SU-DHL-6 (cell line): ENCODE results near the gene CHMP1B.

ENCODE experiments used
- H2AFZ ChIP-seq: fragments of 200-600 bp; sonication (generic); 2 replicates; pipeline ENCODE4 v1.6.1; 2014; ENCODE audit warnings: low read depth, mild to moderate bottlenecking, moderate library complexity, mixed read lengths, antibody characterized with exemption, low read length; ENCODE audit not compliant: severe bottlenecking
- H3F3A ChIP-seq: fragments of 200-600 bp; shearing (Covaris generic); 2 replicates; pipeline ENCODE4 v1.6.0; 2016; ENCODE audit warnings: antibody characterized with exemption, mild to moderate bottlenecking; ENCODE audit not compliant: insufficient read depth
- H3K27ac ChIP-seq: fragments of 200-600 bp; sonication (generic); 2 replicates; pipeline ENCODE4 v1.5.1; 2016; ENCODE audit warnings: low read depth, mild to moderate bottlenecking, low read length, moderate library complexity, mixed read lengths
- H3K27me3 ChIP-seq: fragments of 200-600 bp; sonication (generic), shearing (Covaris generic); 2 replicates; pipeline ENCODE4 v1.6.0; 2014; ENCODE audit warnings: mild to moderate bottlenecking, low read length
- H3K36me3 ChIP-seq: fragments of 200-600 bp; sonication (generic); 2 replicates; pipeline ENCODE4 v1.6.1; 2014; ENCODE audit warnings: mild to moderate bottlenecking, low read length, mixed read lengths
- H3K4me2 ChIP-seq: fragments of 300-600, 200-600 bp; shearing (Covaris generic), sonication (generic); 2 replicates; pipeline ENCODE4 v1.6.0; 2014; ENCODE audit warnings: low read length, low read depth, mild to moderate bottlenecking; ENCODE audit not compliant: poor library complexity, severe bottlenecking
- H3K4me3 ChIP-seq: fragments of 200-600 bp; sonication (generic); 2 replicates; pipeline ENCODE4 v1.5.1; 2014; ENCODE audit warnings: antibody characterized with exemption, low read length, mild to moderate bottlenecking, mixed read lengths; ENCODE audit not compliant: insufficient read depth, poor library complexity, severe bottlenecking
- H3K79me2 ChIP-seq: fragments of 200-600 bp; sonication (generic); 2 replicates; pipeline ENCODE4 v1.6.1; 2014; ENCODE audit warnings: mild to moderate bottlenecking, low read length, moderate library complexity; ENCODE audit not compliant: insufficient read depth
- H3K9ac ChIP-seq: fragments of 200-600 bp; sonication (generic); 2 replicates; pipeline ENCODE4 v1.7.0; 2014; ENCODE audit warnings: mild to moderate bottlenecking, low read length
- H3K9me2 ChIP-seq: fragments of 200-600 bp; sonication (generic); replicated peaks from 2 replicates; pipeline ENCODE4 v1.6.1; 2014; ENCODE audit warnings: low read length; ENCODE audit not compliant: insufficient read depth
- H3K9me3 ChIP-seq: fragments of 200-600 bp; sonication (generic); 2 replicates; pipeline ENCODE4 v1.6.1; 2014; ENCODE audit warnings: low read length, mixed read lengths; ENCODE audit not compliant: insufficient read depth
- H4K20me1 ChIP-seq: fragments of 200-600 bp; sonication (generic); 2 replicates; pipeline ENCODE4 v1.6.1; 2014; ENCODE audit warnings: low read depth, mild to moderate bottlenecking, antibody characterized with exemption, low read length, moderate library complexity, mixed read lengths
- EZH2phosphoT487 ChIP-seq: fragments of 200-600 bp; sonication (generic), shearing (Covaris generic); conservative IDR thresholded peaks from 2 replicates; pipeline ENCODE4 v1.6.1; 2018; ENCODE audit warnings: mild to moderate bottlenecking, antibody characterized with exemption, low read length, moderate library complexity, mixed read lengths
- TF ChIP-seq, protein P1 (sequence below): fragments of 200-600 bp; sonication (generic); IDR thresholded peaks from one replicate; pipeline ENCODE4 v1.5.1; 2017; ENCODE audit warnings: antibody characterized with exemption, mild to moderate bottlenecking, low read length, moderate library complexity; ENCODE audit not compliant: insufficient read depth, poor library complexity, severe bottlenecking

Gene CHMP1B

GRCh38 chr18:11826836-11827235, 24.4 kb upstream of the CHMP1B start:
- Histone ChIP-seq H3K9me2 (no peaks in the 10 kb centered on the region), H3K9me3 (no peaks in the 10 kb centered on the region), H3K79me2 (no peaks in the 10 kb centered on the region), H3F3A (no peaks in the 10 kb centered on the region), H4K20me1 (no peaks in the 10 kb centered on the region), H3K36me3 (no peaks in the 10 kb centered on the region), H3K4me3 (no peak overlapping the region), H3K9ac (no peak overlapping the region), H3K4me2 (no peak overlapping the region), H2AFZ (no peak overlapping the region), H3K27me3 (no peaks in the 10 kb centered on the region), H3K27ac (no peak overlapping the region)
- TF ChIP-seq, protein P1, sequence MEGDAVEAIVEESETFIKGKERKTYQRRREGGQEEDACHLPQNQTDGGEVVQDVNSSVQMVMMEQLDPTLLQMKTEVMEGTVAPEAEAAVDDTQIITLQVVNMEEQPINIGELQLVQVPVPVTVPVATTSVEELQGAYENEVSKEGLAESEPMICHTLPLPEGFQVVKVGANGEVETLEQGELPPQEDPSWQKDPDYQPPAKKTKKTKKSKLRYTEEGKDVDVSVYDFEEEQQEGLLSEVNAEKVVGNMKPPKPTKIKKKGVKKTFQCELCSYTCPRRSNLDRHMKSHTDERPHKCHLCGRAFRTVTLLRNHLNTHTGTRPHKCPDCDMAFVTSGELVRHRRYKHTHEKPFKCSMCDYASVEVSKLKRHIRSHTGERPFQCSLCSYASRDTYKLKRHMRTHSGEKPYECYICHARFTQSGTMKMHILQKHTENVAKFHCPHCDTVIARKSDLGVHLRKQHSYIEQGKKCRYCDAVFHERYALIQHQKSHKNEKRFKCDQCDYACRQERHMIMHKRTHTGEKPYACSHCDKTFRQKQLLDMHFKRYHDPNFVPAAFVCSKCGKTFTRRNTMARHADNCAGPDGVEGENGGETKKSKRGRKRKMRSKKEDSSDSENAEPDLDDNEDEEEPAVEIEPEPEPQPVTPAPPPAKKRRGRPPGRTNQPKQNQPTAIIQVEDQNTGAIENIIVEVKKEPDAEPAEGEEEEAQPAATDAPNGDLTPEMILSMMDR, result no peak
- no peak for TF ChIP-seq EZH2phosphoT487

- Histone ChIP-seq H3K27me3 (no peaks in the 10 kb centered on the region), H3K9ac (no peak overlapping the region), H3K9me2 (no peaks in the 10 kb centered on the region), H3F3A (no peaks in the 10 kb centered on the region), H2AFZ (no peak overlapping the region), H3K79me2 (no peaks in the 10 kb centered on the region), H3K4me3 (no peak overlapping the region), H3K36me3 (no peaks in the 10 kb centered on the region), H3K9me3 (no peaks in the 10 kb centered on the region), H3K27ac (no peak overlapping the region), H4K20me1 (no peaks in the 10 kb centered on the region), H3K4me2 (no peak overlapping the region)
- no peak for TF ChIP-seq EZH2phosphoT487
- TF ChIP-seq, protein P1, result no peak
These were observed 22.3 kb upstream of the CHMP1B start for GRCh38 chr18:11828786-11829432.

DNA sequence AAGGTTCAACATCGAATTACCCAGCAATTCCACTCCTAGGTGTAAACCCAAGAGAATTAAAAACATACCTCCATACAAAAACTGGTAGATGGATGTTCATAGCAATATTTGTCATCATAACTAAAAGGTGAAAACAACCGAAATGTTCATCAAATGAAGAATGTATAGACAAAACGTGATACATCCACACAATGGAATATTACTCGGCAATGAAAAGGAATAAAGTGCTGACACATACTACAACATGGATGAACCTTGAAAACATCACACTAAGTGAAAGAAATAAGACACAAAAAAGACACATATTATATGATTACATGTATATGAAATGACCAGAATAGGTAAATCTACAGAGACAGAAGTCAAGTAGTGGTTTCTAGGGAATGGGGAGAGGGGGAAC, 20.6 kb upstream of the CHMP1B start:
- Histone ChIP-seq H3K4me3 (no peak overlapping the region), H3K27ac (no peak overlapping the region), H3K9me2 (no peaks in the 10 kb centered on the region), H3K36me3 (no peaks in the 10 kb centered on the region), H4K20me1 (no peaks in the 10 kb centered on the region), H3K9ac (no peak overlapping the region), H3K27me3 (no peaks in the 10 kb centered on the region), H3K9me3 (no peaks in the 10 kb centered on the region), H3F3A (no peaks in the 10 kb centered on the region), H3K79me2 (no peaks in the 10 kb centered on the region), H3K4me2 (no peak overlapping the region), H2AFZ (no peak overlapping the region)
- TF ChIP-seq, protein P1, result no peak
- TF ChIP-seq EZH2phosphoT487, result no peak
